NCI-H1048 (cell line): ENCODE measurements around the gene KCNT2.
"Not testable (repeated sequence)": the region's sequence is repeated elsewhere in the genome, so short reads cannot be mapped to it uniquely, and the experiment has no call there.

Source experiments
- DNase-seq: peaks from one replicate; lab custom pipeline; 2025; lab: John Stamatoyannopoulos, UW

The KCNT2 gene

GRCh38 chr1:196312739-196313138 lies 295.5 kb downstream of the KCNT2 start:
- no peak for DNase-seq

DNA sequence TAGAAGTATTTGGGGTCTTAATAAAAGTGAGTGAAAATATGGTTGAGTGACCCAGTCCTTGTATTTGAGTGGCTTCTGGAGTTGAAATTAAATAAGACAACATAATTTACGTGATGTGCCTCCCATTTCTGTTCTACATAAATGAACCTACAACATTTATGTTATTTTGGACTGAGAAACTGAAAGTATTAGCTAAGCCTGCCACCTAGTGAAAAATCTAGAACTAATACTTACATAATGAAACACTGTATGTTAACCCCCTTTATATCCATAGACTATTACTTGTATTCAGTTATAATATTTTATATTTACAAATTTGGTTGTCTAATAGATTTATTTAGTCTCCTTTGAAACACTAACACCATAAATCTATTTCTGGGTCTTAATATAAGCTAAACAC lies 298.9 kb downstream of the KCNT2 start:
- DNase-seq = no peak

DNA sequence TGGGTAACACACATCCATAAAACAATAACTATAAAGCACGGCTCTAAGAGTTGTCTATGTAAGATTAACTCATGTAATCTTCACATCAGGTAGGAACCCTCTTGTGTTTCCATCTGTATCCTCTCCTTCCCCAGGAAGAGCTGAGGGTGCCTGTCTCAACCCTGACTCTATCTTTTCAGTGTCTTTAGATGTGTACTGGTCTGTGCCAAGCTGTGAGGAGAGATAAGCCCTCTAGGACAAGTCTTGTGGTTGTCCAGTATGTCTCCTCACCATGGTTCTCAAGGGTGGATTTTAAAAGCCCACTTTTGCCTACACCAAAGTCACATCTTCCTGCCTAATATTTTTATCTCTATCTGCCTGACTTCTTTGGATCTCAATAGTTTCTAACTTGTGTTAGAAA lies 300.1 kb downstream of the KCNT2 start:
- no peak for DNase-seq

DNA sequence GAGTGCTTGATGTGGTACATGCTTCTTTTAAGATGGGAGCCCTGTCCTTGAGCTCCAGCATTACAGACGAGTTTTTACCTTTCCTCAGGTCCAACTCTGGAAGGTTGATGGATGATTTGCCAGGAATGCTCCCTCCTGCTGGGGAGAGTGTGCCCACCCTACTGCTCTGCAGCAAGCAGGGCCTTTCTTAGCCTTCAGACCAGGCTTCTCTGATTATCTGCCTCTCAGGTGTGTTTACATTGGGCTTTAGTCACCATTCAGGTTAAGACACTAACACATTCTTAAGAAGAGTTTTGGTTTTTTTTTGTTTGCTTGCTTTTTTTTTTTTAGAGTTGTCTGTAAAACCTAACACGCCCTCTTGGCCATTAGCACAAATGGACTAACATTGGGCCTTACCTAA lies 301.8 kb downstream of the KCNT2 start:
- DNase-seq = no peak

DNA sequence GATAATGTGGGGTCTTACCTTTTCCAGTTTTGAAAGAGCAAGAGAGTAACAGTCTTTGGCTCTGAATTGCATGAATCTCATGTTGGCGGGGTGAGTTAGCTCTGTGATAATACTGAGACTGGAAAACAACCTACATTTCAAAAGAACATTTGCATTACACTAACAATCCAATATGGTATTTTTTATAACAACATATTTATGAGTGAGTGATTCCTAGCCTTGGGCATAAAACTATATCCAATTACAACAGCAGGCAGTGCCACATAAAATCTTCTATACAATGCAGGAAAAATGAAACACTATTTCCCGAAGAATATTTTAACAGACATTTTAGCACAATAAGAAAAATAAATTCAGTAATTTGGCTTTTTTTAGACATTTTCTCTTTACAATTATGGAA lies 303.0 kb downstream of the KCNT2 start:
- DNase-seq = peak; percentile 54

DNA sequence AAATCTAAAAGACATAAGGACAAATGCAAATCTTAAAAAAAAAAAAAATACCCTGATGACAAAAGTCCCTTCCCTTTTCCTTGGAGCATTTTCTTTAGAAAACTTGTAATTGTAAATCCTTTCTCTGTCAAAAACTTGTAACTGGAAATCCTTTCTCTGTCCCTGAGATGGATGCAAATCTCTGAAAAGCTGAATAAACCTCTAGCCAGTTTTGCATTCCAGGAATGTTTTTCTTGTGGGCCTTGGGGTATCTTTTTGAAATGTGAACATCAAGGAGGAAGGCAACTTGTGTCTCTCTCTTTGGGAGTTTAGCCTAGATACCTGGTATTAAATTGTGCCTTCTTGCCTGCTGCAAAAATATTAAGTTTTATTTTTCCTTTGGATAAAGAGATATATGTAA lies 305.3 kb downstream of the KCNT2 start:
- peak; percentile 16 for DNase-seq

DNA sequence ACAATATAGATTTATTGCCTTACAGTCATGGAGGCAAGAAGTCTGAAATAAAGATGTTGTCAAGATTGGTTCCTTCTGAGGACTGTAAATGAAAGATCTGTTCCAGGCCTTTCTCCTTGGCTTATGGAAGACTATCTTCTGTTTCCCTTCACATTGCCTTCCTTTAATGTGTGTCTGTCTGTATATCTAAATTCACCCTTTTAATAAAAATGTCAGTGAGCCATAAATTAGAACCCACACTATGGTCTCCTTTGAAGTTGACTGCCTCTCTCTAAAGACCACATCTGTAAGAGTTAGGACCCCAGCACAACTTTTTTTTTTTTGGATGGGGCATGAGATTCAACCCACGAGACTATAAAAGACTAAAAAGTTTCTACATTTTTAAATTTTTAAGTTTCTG lies 305.8 kb downstream of the KCNT2 start:
- no peak for DNase-seq

- no peak for DNase-seq
These were observed 312.5 kb downstream of the KCNT2 start for GRCh38 chr1:196295766-196296165.

DNA sequence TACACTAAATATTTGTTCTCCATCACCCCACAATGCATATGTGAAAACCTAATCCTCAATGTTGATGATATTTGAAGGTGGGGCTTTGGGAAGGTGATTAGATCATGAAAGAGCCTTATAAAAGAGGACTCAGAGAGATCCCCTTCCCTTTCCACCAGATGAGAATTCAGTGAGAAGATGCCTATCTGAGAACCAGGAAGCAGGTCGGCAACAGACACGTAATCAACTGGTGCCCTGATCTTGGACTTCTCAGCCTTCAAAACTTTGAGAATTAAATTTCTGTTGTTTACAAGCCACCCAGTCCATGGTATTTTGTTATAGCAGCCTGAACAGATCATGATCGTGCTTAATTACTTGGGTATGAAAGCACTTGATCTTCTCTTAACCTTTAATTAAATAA lies 329.4 kb downstream of the KCNT2 start:
- DNase-seq = no peak

- no peak for DNase-seq
These were observed 330.4 kb downstream of the KCNT2 start for GRCh38 chr1:196277860-196278259.

DNA sequence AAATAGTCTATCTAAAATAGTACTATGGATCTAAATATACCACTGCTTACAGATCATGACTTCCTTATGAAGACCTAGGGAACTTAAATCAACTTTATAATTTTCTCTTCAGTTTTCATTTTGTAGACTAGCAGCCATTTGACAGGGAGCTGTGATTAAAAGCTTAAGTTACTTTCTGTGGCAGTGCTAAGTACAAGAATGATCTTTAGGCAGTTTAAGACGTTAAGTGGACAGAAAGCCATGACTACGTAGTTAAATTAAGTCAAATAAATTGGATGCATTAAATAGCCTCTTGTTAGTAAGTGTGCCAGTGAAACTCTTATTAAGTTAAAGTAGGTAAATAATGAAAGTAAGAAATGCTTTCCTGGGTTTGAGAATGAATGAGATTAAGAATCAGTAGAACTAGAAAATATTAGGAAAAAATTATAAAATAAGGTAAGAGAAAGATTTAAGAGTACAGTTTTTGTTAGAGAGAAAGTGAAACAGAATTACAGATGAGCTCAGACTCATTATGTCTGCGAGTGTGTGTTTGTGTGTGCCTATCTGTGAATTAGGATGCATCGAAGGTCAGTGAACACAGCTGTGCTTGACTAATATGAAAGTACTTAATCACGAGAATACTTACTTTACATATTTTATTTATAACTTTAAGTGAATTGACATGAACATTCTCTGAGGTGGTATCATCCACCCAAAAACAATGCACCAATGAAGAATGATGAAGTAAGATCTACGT lies 336.9 kb downstream of the KCNT2 start:
- DNase-seq = no peak

GRCh38 chr1:196263086-196263485 lies 345.2 kb downstream of the KCNT2 start:
- not testable (repeated sequence) for DNase-seq

DNA sequence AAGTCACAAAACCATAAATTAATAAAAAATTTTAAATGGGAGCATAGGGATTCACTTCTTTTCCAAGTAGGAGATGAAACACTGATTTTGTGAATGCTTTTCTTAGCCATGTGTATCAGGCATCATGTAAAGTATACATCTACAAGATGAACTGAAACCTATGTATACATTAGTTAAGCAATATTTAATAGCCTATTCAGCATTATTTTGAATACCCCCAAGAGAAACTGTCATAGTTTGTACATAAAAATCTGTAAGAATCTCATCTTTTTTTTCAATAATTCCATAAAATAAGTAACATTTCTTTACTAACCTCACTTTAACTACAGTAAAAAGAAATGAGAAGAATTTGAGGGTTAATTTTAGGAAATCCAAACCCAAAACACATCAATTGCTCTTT lies 348.0 kb downstream of the KCNT2 start:
- DNase-seq = no peak

GRCh38 chr1:196259316-196259715 lies 348.9 kb downstream of the KCNT2 start:
- no peak for DNase-seq

DNA sequence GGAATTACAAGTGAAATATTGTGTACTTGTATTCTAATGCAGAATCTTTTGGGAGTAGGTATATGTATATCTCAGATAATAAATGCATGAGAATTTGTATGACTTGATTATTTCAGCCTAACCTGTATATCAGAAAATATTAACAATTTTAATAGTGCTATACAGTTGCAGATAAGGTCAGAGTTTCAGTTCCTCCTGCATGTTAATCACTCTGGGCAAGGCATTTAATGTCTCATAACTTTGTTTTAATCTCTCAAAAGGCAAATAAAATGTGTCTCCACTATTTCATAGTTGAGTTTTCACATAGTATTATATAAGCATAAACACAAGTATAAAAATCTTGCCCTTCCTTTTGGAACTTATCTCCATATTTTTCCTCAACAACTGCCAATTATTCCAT lies 352.5 kb downstream of the KCNT2 start:
- no peak for DNase-seq

DNA sequence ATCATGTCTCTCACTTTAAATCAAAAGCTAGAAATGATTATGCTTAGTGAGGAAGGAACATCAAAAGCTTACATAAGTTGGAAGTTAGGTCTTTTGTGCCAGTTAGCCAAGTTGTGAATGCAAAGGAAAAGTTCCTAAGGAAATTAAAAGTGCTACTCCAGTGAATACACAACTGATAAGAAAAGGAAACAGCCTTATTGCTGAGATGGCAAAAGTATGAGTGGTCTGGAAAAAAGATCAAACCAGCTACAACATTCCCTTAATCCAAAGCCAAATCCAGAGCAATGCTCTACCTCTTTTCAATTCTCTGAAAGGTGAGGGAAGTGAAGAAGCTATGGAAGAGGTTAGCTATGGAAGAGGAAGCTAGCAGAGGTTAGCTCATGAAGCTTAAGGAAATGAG lies 378.7 kb downstream of the KCNT2 start:
- no peak for DNase-seq

DNA sequence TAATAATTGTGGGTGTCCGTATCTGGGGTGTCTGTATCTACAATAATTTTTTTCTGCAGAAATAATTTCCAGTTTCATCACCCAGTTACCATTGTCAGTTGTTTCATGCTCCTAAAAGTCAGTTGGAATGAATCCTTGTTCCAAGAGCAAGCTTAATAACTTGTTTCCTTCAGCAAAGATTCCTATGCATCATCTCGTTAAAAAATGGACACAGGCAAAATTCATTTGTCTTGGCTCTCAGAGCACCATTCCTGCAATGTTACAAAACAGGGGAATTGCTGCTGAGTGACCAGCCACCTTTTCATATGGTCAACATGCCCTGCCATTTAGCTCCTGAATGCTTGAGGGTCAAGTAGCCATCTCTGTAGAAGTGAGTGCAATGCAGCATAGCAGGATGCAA lies 393.4 kb downstream of the KCNT2 start:
- DNase-seq = no peak

- DNase-seq = no peak
These were observed 398.3 kb downstream of the KCNT2 start for GRCh38 chr1:196209983-196210382.

DNA sequence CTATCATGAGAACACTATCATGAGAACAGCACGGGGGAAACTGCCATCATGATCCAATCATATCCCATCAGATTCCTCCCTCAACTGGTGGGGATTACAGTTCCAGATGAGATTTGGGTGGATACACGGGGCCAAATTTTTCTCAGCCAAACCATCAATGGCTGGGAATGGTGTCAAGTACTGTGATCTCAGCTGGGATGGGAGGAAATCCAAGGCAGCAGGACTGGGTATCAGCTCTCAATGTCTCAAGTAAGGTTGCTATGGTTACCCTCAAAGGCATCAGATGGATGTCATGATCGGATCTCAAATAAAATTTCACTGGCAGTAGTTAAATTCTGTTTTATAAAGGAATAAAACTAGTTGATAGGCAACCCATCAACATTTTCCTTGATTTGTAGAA lies 399.0 kb downstream of the KCNT2 start:
- DNase-seq = no peak

- DNase-seq = no peak
These were observed 400.5 kb downstream of the KCNT2 start for GRCh38 chr1:196207612-196208217.

DNA sequence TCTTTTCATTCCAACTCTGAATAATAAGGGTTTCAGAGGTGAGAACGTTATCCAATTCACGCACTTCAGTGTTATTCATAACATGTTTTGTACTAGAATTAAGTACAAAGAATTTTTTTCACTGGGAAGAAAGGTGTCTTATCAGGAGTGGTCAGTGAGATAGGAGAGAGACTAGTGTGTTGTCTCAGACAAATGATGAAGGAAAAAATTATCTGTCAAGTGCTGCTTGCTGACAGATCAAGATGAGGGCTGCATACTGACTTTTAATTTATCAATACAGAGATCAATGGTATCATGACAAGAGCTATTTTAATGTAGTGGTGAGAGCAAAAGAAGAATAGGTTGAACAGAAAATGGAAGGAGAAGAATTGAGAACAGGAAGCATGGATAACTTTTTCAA lies 402.4 kb downstream of the KCNT2 start:
- no peak for DNase-seq

DNA sequence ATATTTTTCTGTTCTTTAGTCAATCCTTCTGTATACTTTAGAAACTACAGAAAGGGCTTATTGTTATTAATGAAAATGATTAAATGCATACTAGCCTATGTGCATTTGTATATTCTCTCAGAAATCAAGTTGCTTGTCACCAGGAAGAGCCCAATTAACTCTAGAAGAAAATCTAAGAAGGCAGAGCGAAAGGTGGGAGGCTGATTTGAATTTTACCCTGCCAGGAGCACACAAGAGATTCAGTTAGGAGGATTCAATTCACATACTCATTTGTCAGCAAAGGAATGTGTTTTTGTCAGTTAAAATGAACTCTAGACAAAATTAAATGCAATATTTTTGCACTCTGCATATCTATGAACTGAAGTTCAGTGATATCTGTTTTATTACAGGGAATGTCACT lies 411.8 kb downstream of the KCNT2 start:
- no peak for DNase-seq

- no peak for DNase-seq
These were observed 414.2 kb downstream of the KCNT2 start for GRCh38 chr1:196193896-196194559.

DNA sequence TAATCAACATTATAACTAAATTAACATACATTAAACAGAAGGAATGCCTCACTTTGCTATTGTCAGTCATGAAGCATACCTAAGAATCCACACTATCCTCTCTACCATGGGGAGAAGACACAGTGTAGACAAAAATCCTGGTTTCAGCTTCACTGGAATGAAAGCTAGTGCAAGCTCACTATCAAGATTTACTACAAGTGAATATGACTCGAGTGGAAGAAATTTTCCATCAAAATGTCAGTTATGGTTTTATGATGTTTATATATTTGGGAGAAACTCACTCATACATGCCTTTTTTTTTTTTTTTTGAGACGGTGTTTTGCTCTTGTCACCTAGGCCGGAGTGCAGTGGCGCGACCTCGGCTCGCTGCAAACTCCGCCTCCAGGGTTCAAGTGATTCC lies 424.3 kb downstream of the KCNT2 start:
- DNase-seq = no peak
